SK-N-SH (cell line): ENCODE measurements around the gene COX7A1. TPM values are rescaled to one million over a fixed set of nuclear protein-coding genes. Genes with fewer than 3 reads are reported as not detected.
"Not testable (repeated sequence)": the region's sequence is repeated elsewhere in the genome, so short reads cannot be mapped to it uniquely, and the experiment has no call there.

Experiments
- CTCF ChIA-PET: fragments of 300-600, 350-600 bp; formaldehyde crosslinking; extraction: SDS; loops from one replicate; lab custom pipeline; 2021; lab: Yijun Ruan, JAX
- POLR2A ChIA-PET: fragments of 350-600 bp; sonication (Branson Sonifier 250); formaldehyde crosslinking; extraction: SDS; loops from one replicate; lab custom pipeline; 2020; ENCODE audit warnings: antibody characterized with exemption, inconsistent platforms; lab: Yijun Ruan, JAX
- DNase-seq: peaks from one replicate; pipeline ENCODE4 v3.0.0; 2012
- H2AFZ ChIP-seq: fragments of 200-600 bp; sonication (generic); 2 replicates; pipeline ENCODE4 v1.8.1; 2016; ENCODE audit warnings: antibody characterized with exemption, mild to moderate bottlenecking, low read depth
- H3F3A ChIP-seq: fragments of 200-600 bp; sonication (generic); replicated peaks from 2 replicates; pipeline ENCODE3; 2016; ENCODE audit warnings: antibody characterized with exemption, mild to moderate bottlenecking; ENCODE audit not compliant: insufficient read depth
- H3K27ac ChIP-seq, 2 experiments: fragments of 200-500 bp in 1 of 2; fragments of 200-600 bp in 1 of 2; sonication (Bioruptor generic) in 1 of 2; sonication (generic), shearing (Covaris generic) in 1 of 2; 2 replicates each; pipeline versions ENCODE4 v1.5.1 to v1.6.1; 2014 to 2016; ENCODE audit warnings: low read depth in 2 of 2, inconsistent platforms in 1 of 2, low read length in 1 of 2, mild to moderate bottlenecking in 1 of 2, mixed read lengths in 1 of 2
- H3K27me3 ChIP-seq: fragments of 200-600 bp; sonication (generic), shearing (Covaris generic); 2 replicates; pipeline ENCODE4 v1.6.1; 2016; ENCODE audit warnings: mixed run types; ENCODE audit not compliant: insufficient read depth
- H3K36me3 ChIP-seq, 2 experiments: fragments of 200-500 bp in 1 of 2; fragments of 200-600 bp in 1 of 2; sonication (Bioruptor generic) in 1 of 2; sonication (generic) in 1 of 2; replicated peaks in 1 of 2; 2 replicates each; pipeline versions ENCODE3 to v1.5.1; 2014 to 2016; ENCODE audit warnings: low read length in 1 of 2, mild to moderate bottlenecking in 1 of 2; ENCODE audit not compliant: insufficient read depth in 2 of 2, control insufficient read depth in 1 of 2
- H3K4me1 ChIP-seq, 2 experiments: fragments of 200-500 bp in 1 of 2; fragments of 200-600 bp in 1 of 2; sonication (Bioruptor generic) in 1 of 2; sonication (generic), shearing (Covaris generic) in 1 of 2; 2 replicates each; pipeline versions ENCODE4 v1.5.1 to v1.6.1; 2014 to 2016; ENCODE audit warnings: low read depth in 1 of 2, low read length in 1 of 2, mixed run types in 1 of 2; ENCODE audit not compliant: insufficient read depth in 2 of 2, control insufficient read depth in 1 of 2
- H3K4me2 ChIP-seq: fragments of 200-600 bp; sonication (generic), shearing (Covaris generic); 2 replicates; pipeline ENCODE4 v1.6.1; 2017; ENCODE audit warnings: mixed run types
- H3K4me3 ChIP-seq, 2 experiments: fragments of 200-500 bp in 1 of 2; fragments of 200-600 bp in 1 of 2; sonication (Bioruptor generic) in 1 of 2; sonication (generic), shearing (Covaris generic) in 1 of 2; 2 replicates each; pipeline versions ENCODE4 v1.5.1 to v1.8.1; 2014 to 2016; ENCODE audit warnings: low read depth in 2 of 2, inconsistent platforms in 1 of 2, low read length in 1 of 2, mild to moderate bottlenecking in 1 of 2, mixed read lengths in 1 of 2, moderate library complexity in 1 of 2
- H3K79me2 ChIP-seq: fragments of 200-600 bp; sonication (generic); 2 replicates; pipeline ENCODE4 v1.8.1; 2017; ENCODE audit warnings: mild to moderate bottlenecking; ENCODE audit not compliant: insufficient read depth
- H3K9ac ChIP-seq: fragments of 200-600 bp; sonication (generic); 2 replicates; pipeline ENCODE4 v1.6.1; 2017; ENCODE audit warnings: mixed run types
- H3K9me2 ChIP-seq: fragments of 200-600 bp; sonication (generic); 2 replicates; pipeline ENCODE4 v1.6.1; 2017; ENCODE audit warnings: mixed run types
- H3K9me3 ChIP-seq: fragments of 200-600 bp; sonication (generic); 2 replicates; pipeline ENCODE4 v1.6.1; 2017; ENCODE audit warnings: mixed run types, mild to moderate bottlenecking, moderate library complexity
- H4K20me1 ChIP-seq: fragments of 200-600 bp; sonication (generic); 2 replicates; pipeline ENCODE4 v1.6.1; 2017; ENCODE audit warnings: mild to moderate bottlenecking, mixed run types; ENCODE audit not compliant: insufficient read depth
- ELF1 ChIP-seq: IDR thresholded peaks from 2 replicates; pipeline ENCODE4 v1.4.0; 2012
- GABPA ChIP-seq: IDR thresholded peaks from 2 replicates; pipeline ENCODE4 v1.4.0; 2012; ENCODE audit warnings: low read depth, mild to moderate bottlenecking
- GATA2 ChIP-seq: sonication (generic); formaldehyde crosslinking; IDR thresholded peaks from 2 replicates; pipeline ENCODE4 v1.5.0; 2020; ENCODE audit warnings: mild to moderate bottlenecking, missing genetic modification reagents
- JUND ChIP-seq: IDR thresholded peaks from 2 replicates; pipeline ENCODE4 v1.4.0; 2012
- MAX ChIP-seq: IDR thresholded peaks from 2 replicates; pipeline ENCODE4 v1.4.0; 2012; ENCODE audit warnings: low read depth
- MEF2A ChIP-seq: IDR thresholded peaks from 2 replicates; pipeline ENCODE4 v1.4.0; 2012; ENCODE audit warnings: low read depth, borderline replicate concordance
- NFIC ChIP-seq: IDR thresholded peaks from 2 replicates; pipeline ENCODE4 v1.4.0; 2012; ENCODE audit warnings: borderline replicate concordance
- PBX3 ChIP-seq: IDR thresholded peaks from 2 replicates; pipeline ENCODE4; 2012
- POLR2AphosphoS5 ChIP-seq: IDR thresholded peaks from 2 replicates; pipeline ENCODE4 v1.6.1; 2012; ENCODE audit warnings: low read depth, low read length
- RAD21 ChIP-seq: IDR thresholded peaks from 2 replicates; pipeline ENCODE4 v1.6.1; 2012; ENCODE audit warnings: mild to moderate bottlenecking, low read length
- REST ChIP-seq: IDR thresholded peaks from 2 replicates; pipeline ENCODE4 v1.6.1; 2012; ENCODE audit warnings: mild to moderate bottlenecking, low read depth, low read length, moderate library complexity
- RFX5 ChIP-seq: IDR thresholded peaks from 2 replicates; pipeline ENCODE4 v1.6.1; 2012; ENCODE audit warnings: mild to moderate bottlenecking, improper control_type of control experiment, low read length
- USF1 ChIP-seq: IDR thresholded peaks from 2 replicates; pipeline ENCODE4 v1.4.0; 2012; ENCODE audit warnings: low read depth, borderline replicate concordance
- USF2 ChIP-seq: fragments of 150-350 bp; IDR thresholded peaks from 2 replicates; pipeline ENCODE4 v1.6.1; 2017; ENCODE audit warnings: antibody characterized with exemption, low read length, low read depth, borderline replicate concordance
- WGBS: methylation state at CpG from one replicate; pipeline ENCODE4 v1.1.6; 2017; ENCODE audit warnings: low lambda C conversion rate; 5-methylcytosine and 5-hydroxymethylcytosine counted together
- polyA plus RNA-seq, 3 experiments: library from polyadenylated mRNA; depleted of rRNA; stranded (reverse); fragments of >200 nt; gene quantifications; 2 replicates each; pipeline ENCODE4 v1.2.3, GENCODE V29; 2012

COX7A1 gene
- polyA plus RNA-seq, 1 of the 3 experiments (the other 2 are of a cell fraction) = not detected

- not testable (repeated sequence) for H3K36me3 ChIP-seq, H2AFZ ChIP-seq
These were observed 21.6 kb upstream of the COX7A1 start for GRCh38 chr19:36173846-36174245.

GRCh38 chr19:36172852-36173251, 20.6 kb upstream of the COX7A1 start:
- CTCF ChIA-PET = interaction anchor here (1.2 to 2.7 kb wide), 3 partner anchors 45 to 114 kb away, joined by 3 to 14 read pairs (median 4); no protein-coding TSS in a partner anchor

More at GRCh38 chr19:36173846-36174245, 21.6 kb upstream of the COX7A1 start:
- WGBS = 75% methylated on average over 8 of the region's 8 CpGs
- H3K9ac ChIP-seq, H3K27ac ChIP-seq, H3F3A ChIP-seq, POLR2A ChIA-PET, H3K9me2 ChIP-seq, H3K9me3 ChIP-seq, H3K4me3 ChIP-seq, H3K27me3 ChIP-seq, DNase-seq, H4K20me1 ChIP-seq, H3K79me2 ChIP-seq, H3K4me2 ChIP-seq, H3K4me1 ChIP-seq: not testable (repeated sequence)
- CTCF ChIA-PET = interaction anchor here (1.7 to 2.7 kb wide), 2 partner anchors 46 to 113 kb away, joined by 4 to 14 read pairs; no protein-coding TSS in a partner anchor

GRCh38 chr19:36169084-36169760, 17.0 kb upstream of the COX7A1 start:
- POLR2A ChIA-PET = interaction anchor here (0.9 to 1.1 kb wide), 2 partner anchors 41 kb away, joined by 3 to 6 read pairs; no protein-coding TSS in a partner anchor
- Histone ChIP-seq H4K20me1 (no peaks in the 10 kb centered on the region), H3K36me3 (peaks cover 0 to 4% of the 10 kb centered on the region in 2 experiments), H3K4me1 (peaks cover 4 to 5% of the 10 kb centered on the region in 2 experiments; a peak in 2 of 4 replicates), H3K79me2 (no peaks in the 10 kb centered on the region), H3K4me3 (no peak overlapping the region), H2AFZ (no peak overlapping the region), H3K9ac (no peak overlapping the region), H3K9me3 (no peaks in the 10 kb centered on the region), H3F3A (peaks cover 6% of the 10 kb centered on the region), H3K9me2 (no peaks in the 10 kb centered on the region), H3K4me2 (no peak overlapping the region), H3K27me3 (no peaks in the 10 kb centered on the region), H3K27ac (peak overlapping the region in 1 of 2 experiments; percentile 24; a peak in 1 of 4 replicates)
- no peak for DNase-seq
- 74% methylated on average over 9 of the region's 9 CpGs for WGBS
- CTCF ChIA-PET = interaction anchor here (0.6 to 6.2 kb wide), 8 partner anchors 20 to 996 kb away, joined by 3 to 63 read pairs (median 4); partner anchors contain the start of genes POLR2I and TBCB
- TF ChIP-seq RFX5 (no peak), USF1 (no peak), PBX3 (no peak), GATA2 (CRISPR knock-in tag) (no peak), JUND (no peak), MAX (no peak), RAD21 (no peak), MEF2A (no peak), REST (no peak), GABPA (no peak)

More at GRCh38 chr19:36172852-36173251, 20.6 kb upstream of the COX7A1 start:
- Histone ChIP-seq H3K27ac (no peak overlapping the region), H3F3A (peaks cover 6% of the 10 kb centered on the region), H3K27me3 (no peaks in the 10 kb centered on the region), H3K4me1 (peaks cover 4 to 5% of the 10 kb centered on the region in 2 experiments; a peak in 2 of 4 replicates), H3K4me3 (no peak overlapping the region), H3K9me2 (no peaks in the 10 kb centered on the region), H3K4me2 (no peak overlapping the region), H2AFZ (no peak overlapping the region), H3K9me3 (no peaks in the 10 kb centered on the region), H3K36me3 (no peaks in the 10 kb centered on the region), H4K20me1 (no peaks in the 10 kb centered on the region), H3K9ac (no peak overlapping the region), H3K79me2 (no peaks in the 10 kb centered on the region)
- POLR2A ChIA-PET = interaction anchor here (0.6 kb wide), 1 partner anchor 51 kb away, joined by 3 read pairs; no protein-coding TSS in a partner anchor
- WGBS = 78% methylated on average over 5 of the region's 5 CpGs
- no peak for TF ChIP-seq NFIC
- no peak for TF ChIP-seq ELF1
- TF ChIP-seq POLR2AphosphoS5 = no peak
- TF ChIP-seq USF2 = no peak
- DNase-seq = no peak
